Subcutaneous adipose tissue (tissue), 4 donors: ENCODE results near the gene TNFSF11. TPM values are rescaled to one million over a fixed set of nuclear protein-coding genes. Genes with fewer than 3 reads are reported as not detected.

Experiments used
- CTCF ChIP-seq: fragments of 450-650 bp; IDR thresholded peaks from one replicate; pipeline ENCODE4 v1.5.1; 2016; ENCODE audit warnings: low read depth, mild to moderate bottlenecking, control low read depth, antibody characterized with exemption, moderate library complexity
- total RNA-seq, 4 donors: library from RNA; depleted of rRNA; stranded (reverse); fragments of >200 nt; gene quantifications; one replicate each; pipeline ENCODE4 v1.1.0, GENCODE V29; 2016

Gene TNFSF11
- total RNA-seq, 4 donors from 2014 or later = not detected

- no peak for TF ChIP-seq CTCF
These were observed 17.6 kb downstream of the TNFSF11 start for GRCh38 chr13:42591602-42592001.

DNA sequence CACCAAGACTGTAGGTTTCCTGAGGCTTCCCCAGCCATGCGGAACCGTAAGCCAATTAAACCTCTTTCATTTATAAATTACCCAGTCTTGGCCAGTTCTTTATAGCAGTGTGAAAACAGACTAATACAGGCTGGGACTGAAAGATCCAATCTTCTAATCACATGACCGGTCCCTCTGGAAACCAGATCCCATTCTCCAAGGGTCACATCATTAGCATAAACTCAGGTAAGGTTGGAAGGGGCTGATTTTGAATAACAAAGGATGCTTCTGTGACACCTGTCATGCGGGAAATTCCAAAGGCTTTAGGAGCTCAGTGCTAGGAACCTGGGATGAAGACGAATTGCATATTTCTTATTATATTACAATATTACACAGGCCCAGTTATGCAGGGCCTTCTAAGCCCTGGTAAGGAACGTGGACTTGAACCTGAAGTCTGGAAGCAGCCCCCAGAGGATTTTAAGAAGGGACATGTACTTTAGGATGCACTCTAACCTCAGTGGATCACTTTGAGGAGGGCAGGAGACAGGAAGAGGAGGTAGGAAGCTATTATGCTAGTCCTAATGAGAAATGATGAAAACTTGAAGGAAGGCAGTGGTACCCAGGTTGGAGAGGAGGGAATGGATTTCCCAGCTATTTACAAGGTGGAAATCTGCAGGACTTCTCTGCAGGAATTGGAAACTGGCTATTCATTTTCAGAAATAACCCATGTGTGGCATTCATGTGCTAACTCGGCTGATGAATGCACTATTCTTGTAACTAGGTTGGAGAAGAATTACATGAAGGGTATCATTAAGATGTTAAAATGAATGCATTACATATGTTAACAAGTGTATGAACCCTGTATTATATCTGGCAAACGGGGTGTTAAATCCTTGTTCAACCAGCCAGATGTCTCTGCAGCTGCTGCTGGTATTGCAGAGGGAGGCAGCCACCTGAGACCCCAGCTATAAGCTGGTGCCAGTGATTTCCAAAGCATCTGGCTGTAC lies 19.3 kb downstream of the TNFSF11 start:
- TF ChIP-seq CTCF = no peak

DNA sequence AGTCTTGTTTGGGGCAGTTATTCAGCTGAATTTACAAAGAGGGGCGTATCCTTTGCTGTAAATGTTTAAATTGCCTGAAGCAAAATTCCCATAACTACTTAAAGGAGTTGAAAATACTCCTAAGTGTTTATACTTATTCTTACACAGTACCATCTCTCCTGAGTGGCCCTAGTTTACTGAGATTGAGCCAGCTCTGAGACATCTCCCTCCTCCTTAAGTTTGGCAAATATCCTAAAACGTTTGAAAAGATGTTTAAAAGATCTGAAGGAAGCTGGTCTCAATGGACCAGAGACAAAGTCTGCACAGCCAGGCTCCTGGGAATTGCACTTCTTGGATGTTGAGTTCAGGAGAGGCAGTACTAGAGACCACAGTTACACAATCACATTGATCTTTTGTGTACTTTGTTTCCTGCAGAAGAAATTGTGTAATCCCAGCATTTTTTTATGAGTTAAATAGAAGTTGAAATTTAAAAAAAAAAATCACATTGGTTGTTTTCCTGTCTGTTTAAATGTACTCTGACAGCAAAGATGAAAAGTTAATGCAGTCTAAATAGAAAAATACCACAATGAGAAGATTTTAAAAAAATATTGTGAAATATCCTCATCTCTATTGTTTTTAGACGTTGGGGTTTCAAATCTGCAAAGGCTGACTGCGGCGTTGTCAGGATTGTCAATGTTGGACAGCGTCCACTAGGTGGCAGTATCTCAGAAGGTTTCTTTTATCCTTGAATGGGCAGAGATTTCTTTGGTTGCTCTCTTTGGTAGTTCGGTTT lies 20.7 kb downstream of the TNFSF11 start:
- no peak for TF ChIP-seq CTCF

DNA sequence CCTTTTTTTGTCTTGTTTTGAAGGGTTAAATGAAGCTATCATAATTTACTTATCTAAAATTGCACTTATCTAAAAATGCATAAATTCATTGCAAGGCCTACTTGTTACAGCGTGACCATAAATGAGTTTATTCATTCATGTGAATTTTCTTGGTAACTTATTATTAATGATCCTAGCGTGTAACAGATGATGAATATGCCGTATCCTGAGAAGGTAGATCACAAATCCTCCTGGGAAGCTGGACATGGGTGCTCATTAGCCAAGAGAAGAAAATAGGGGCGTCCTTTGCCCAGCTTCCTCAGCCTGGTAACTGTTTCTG lies 21.3 kb downstream of the TNFSF11 start:
- no peak for TF ChIP-seq CTCF

DNA sequence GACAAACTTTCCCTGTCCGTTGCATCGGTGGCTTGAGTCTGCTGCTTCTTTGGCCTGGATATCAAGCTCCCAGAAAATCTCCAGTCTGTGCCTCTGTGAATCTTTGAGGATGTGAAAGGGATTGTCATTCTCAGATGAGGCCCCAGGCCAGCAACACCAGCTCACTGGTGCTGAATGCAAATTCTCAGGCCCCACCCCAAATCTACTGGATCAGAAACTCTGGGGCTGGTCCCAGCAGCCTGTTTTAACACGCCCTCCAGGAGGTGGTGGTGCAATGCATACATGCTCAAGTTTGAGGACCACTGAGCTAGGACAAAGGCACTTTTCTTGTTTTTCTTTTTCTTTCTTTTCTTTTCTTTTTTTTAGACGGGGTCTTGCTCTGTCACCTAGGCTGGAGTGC lies 23.6 kb downstream of the TNFSF11 start:
- no peak for TF ChIP-seq CTCF

GRCh38 chr13:42600943-42601342 lies 27.0 kb downstream of the TNFSF11 start:
- no peak for TF ChIP-seq CTCF

DNA sequence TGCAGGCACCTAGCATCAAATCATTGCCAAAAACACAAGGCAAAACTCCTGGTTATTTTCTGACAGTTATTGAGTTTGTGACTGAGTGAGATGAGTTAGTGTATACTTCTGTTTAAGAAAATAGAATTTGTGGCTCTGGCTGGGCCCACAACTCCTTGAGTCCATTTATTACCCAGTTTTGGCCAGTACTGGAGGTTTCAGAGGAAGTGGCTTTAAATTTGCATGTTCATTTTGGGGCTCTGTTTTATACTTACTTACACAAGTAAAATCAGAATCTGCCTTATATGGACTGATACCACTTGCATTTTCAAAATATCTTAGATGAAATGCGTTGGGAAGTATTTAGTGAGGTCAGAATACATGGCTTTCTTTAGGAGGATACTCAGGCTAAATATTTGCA lies 29.0 kb downstream of the TNFSF11 start:
- no peak for TF ChIP-seq CTCF
